Type B pancreatic cell (in vitro differentiated cells): Measurements from ENCODE around the gene TPD52L2. TPM values are rescaled to one million over a fixed set of nuclear protein-coding genes. Genes with fewer than 3 reads are reported as not detected.
"Not testable (repeated sequence)": the region's sequence is repeated elsewhere in the genome, so short reads cannot be mapped to it uniquely, and the experiment has no call there.

Experiments
- DNase-seq: peaks from one replicate; pipeline ENCODE4 v3.0.0; 2021; ENCODE audit warnings: mixed read lengths; ENCODE audit not compliant: unreplicated experiment; ENCODE audit errors: extremely low spot score
- H3K27ac Mint-ChIP-seq: 2 replicates; pipeline ENCODE4 v1.8.0; 2021; ENCODE audit warnings: mild to moderate bottlenecking, mixed read lengths
- H3K27me3 Mint-ChIP-seq: 2 replicates; pipeline ENCODE4 v1.8.0; 2021; ENCODE audit warnings: mixed read lengths
- H3K36me3 Mint-ChIP-seq: 2 replicates; pipeline ENCODE4 v1.8.0; 2021; ENCODE audit warnings: mixed read lengths
- H3K4me1 Mint-ChIP-seq: one replicate; pipeline ENCODE4 v1.8.0; 2021; ENCODE audit warnings: mixed read lengths; ENCODE audit not compliant: unreplicated experiment
- H3K4me3 Mint-ChIP-seq: 2 replicates; pipeline ENCODE4 v1.8.0; 2021; ENCODE audit warnings: mild to moderate bottlenecking, mixed read lengths
- H3K9me3 Mint-ChIP-seq: 2 replicates; pipeline ENCODE4 v1.8.0; 2021; ENCODE audit warnings: mixed read lengths
- CTCF ChIP-seq: fragments of 200-600 bp; sonication (generic); conservative IDR thresholded peaks from 2 replicates; pipeline ENCODE4 v1.5.0; 2021; ENCODE audit warnings: antibody characterized with exemption, mild to moderate bottlenecking
- total RNA-seq: library from RNA; stranded (reverse); gene quantifications from 2 replicates; pipeline ENCODE4 v1.2.1, GENCODE V29; 2021; ENCODE audit warnings: low replicate concordance

Gene TPD52L2
- total RNA-seq, 1 donor from 2014 or later = 76.5 TPM

- Mint-ChIP-seq H3K4me3 (peak overlapping the region; percentile 59), H3K9me3 (no peaks in the 10 kb centered on the region), H3K4me1 (peaks cover 12% of the 10 kb centered on the region), H3K27me3 (peaks cover 2% of the 10 kb centered on the region), H3K27ac (no peak overlapping the region), H3K36me3 (no peaks in the 10 kb centered on the region)
- no peak for DNase-seq
- no peak for TF ChIP-seq CTCF
Measured at GRCh38 chr20:63868264-63868663, 3.2 kb downstream of the TPD52L2 start.

GRCh38 chr20:63873477-63873971 lies 8.5 kb downstream of the TPD52L2 start:
- Mint-ChIP-seq H3K36me3 (peaks cover 12% of the 10 kb centered on the region), H3K9me3 (no peaks in the 10 kb centered on the region), H3K27ac (no peak overlapping the region), H3K27me3 (no peaks in the 10 kb centered on the region), H3K4me1 (no peaks in the 10 kb centered on the region), H3K4me3 (no peak overlapping the region)
- DNase-seq = no peak
- TF ChIP-seq CTCF = no peak

GRCh38 chr20:63874241-63874640 lies 9.2 kb downstream of the TPD52L2 start:
- not testable (repeated sequence) for H3K27me3 Mint-ChIP-seq, H3K9me3 Mint-ChIP-seq, DNase-seq, H3K4me3 Mint-ChIP-seq, H3K4me1 Mint-ChIP-seq, H3K27ac Mint-ChIP-seq
- peaks cover 12% of the 10 kb centered on the region for H3K36me3 Mint-ChIP-seq

GRCh38 chr20:63876489-63877036 lies 11.5 kb downstream of the TPD52L2 start:
- DNase-seq = no peak
- Mint-ChIP-seq H3K27ac (no peak overlapping the region), H3K27me3 (no peaks in the 10 kb centered on the region), H3K36me3 (peaks cover 12% of the 10 kb centered on the region), H3K4me1 (no peaks in the 10 kb centered on the region), H3K4me3 (no peak overlapping the region), H3K9me3 (no peaks in the 10 kb centered on the region)
- TF ChIP-seq CTCF = no peak

GRCh38 chr20:63877755-63878470 lies 12.8 kb downstream of the TPD52L2 start:
- Mint-ChIP-seq H3K4me3 (no peak overlapping the region), H3K27ac (no peak overlapping the region), H3K36me3 (peaks cover 12% of the 10 kb centered on the region), H3K27me3 (no peaks in the 10 kb centered on the region), H3K4me1 (no peaks in the 10 kb centered on the region), H3K9me3 (no peaks in the 10 kb centered on the region)
- DNase-seq = no peak
- TF ChIP-seq CTCF = no peak

- Mint-ChIP-seq H3K27me3 (no peaks in the 10 kb centered on the region), H3K9me3 (no peaks in the 10 kb centered on the region), H3K4me1 (no peaks in the 10 kb centered on the region), H3K27ac (no peak overlapping the region), H3K4me3 (no peak overlapping the region), H3K36me3 (peaks cover 12% of the 10 kb centered on the region)
- TF ChIP-seq CTCF = no peak
- no peak for DNase-seq
Measured at GRCh38 chr20:63878899-63879663, 14.0 kb downstream of the TPD52L2 start.

- H3K4me3 Mint-ChIP-seq, H3K27ac Mint-ChIP-seq, H3K36me3 Mint-ChIP-seq, H3K9me3 Mint-ChIP-seq, H3K27me3 Mint-ChIP-seq, DNase-seq, H3K4me1 Mint-ChIP-seq: not testable (repeated sequence)
Measured at GRCh38 chr20:63880901-63881300, 15.8 kb downstream of the TPD52L2 start.
